Caco-2 (cell line): ENCODE results near the gene RBM17. TPM values are rescaled to one million over a fixed set of nuclear protein-coding genes. Genes with fewer than 3 reads are reported as not detected.

Source experiments
- BruUV-seq: library from RNA; stranded (reverse); fragments of 400-500 nt; replicated peaks from 2 replicates; lab custom pipeline; 2021; lab: Mats Ljungman, UMichigan
- CTCF ChIA-PET: fragments of 300-600 bp; sonication (Branson Sonifier 250); formaldehyde crosslinking; loops from one replicate; lab custom pipeline; 2022; ENCODE audit warnings: antibody characterized with exemption; lab: Charles Lee
- POLR2A ChIA-PET: fragments of 300-600 bp; sonication (Branson Sonifier 250); formaldehyde crosslinking; loops from one replicate; lab custom pipeline; 2022; ENCODE audit warnings: antibody characterized with exemption; lab: Charles Lee
- DNase-seq, 2 experiments: peaks; one replicate each; pipeline versions ENCODE4 v3.0.0 to v3.0.0-alpha.2; 2020 to 2022
- H3K27me3 ChIP-seq: replicated peaks from 2 replicates; pipeline ENCODE4 v1.6.0; 2011; ENCODE audit warnings: low read length; ENCODE audit not compliant: control insufficient read depth, insufficient read depth
- H3K36me3 ChIP-seq: 2 replicates; pipeline ENCODE4 v1.5.1; 2011; ENCODE audit warnings: low read length; ENCODE audit not compliant: control insufficient read depth, insufficient read depth
- H3K4me1 ChIP-seq: fragments of 250-450 bp; sonication (Bioruptor Pico); 2 replicates; pipeline ENCODE4 v1.5.1; 2020; ENCODE audit warnings: mild to moderate bottlenecking
- H3K4me3 ChIP-seq: 2 replicates; pipeline ENCODE4 v1.5.1; 2011; ENCODE audit warnings: low read depth, mild to moderate bottlenecking, control low read depth, low read length
- H3K9me3 ChIP-seq: fragments of 250-450 bp; sonication (Bioruptor Pico); 2 replicates; pipeline ENCODE4 v1.5.1; 2020; ENCODE audit warnings: mild to moderate bottlenecking, moderate library complexity
- H3K27ac Mint-ChIP-seq: one replicate; pipeline ENCODE4 v1.8.0; 2022; ENCODE audit warnings: mixed read lengths; ENCODE audit not compliant: unreplicated experiment
- H3K27me3 Mint-ChIP-seq: one replicate; pipeline ENCODE4 v1.8.0; 2022; ENCODE audit warnings: mixed read lengths; ENCODE audit not compliant: insufficient read depth, unreplicated experiment
- H3K36me3 Mint-ChIP-seq: one replicate; pipeline ENCODE4 v1.8.0; 2022; ENCODE audit warnings: mild to moderate bottlenecking, mixed read lengths; ENCODE audit not compliant: insufficient read depth, unreplicated experiment
- H3K4me1 Mint-ChIP-seq: one replicate; pipeline ENCODE4 v1.8.0; 2022; ENCODE audit warnings: low read depth, mixed read lengths; ENCODE audit not compliant: unreplicated experiment
- H3K4me3 Mint-ChIP-seq: one replicate; pipeline ENCODE4 v1.8.0; 2022; ENCODE audit warnings: mild to moderate bottlenecking, moderate library complexity, mixed read lengths; ENCODE audit not compliant: unreplicated experiment
- H3K9me3 Mint-ChIP-seq: one replicate; pipeline ENCODE4 v1.8.0; 2022; ENCODE audit warnings: mixed read lengths; ENCODE audit not compliant: unreplicated experiment
- intact Hi-C: fragments of 100-400 bp; cut with micrococcal nuclease; formaldehyde crosslinking; loops from one replicate; pipeline ENCODE4 v1.10.0; 2022; ENCODE audit not compliant: unreplicated experiment
- total RNA-seq: library from RNA; stranded (reverse); gene quantifications from 2 replicates; pipeline ENCODE4 v1.2.3, GENCODE V29; 2022
- TF ChIP-seq, protein P1 (sequence below), 2 experiments: fragments of 200-600 bp in 1 of 2; IDR thresholded peaks; 1 replicate in 1 of 2; 2 replicates in 1 of 2; pipeline versions ENCODE4 v1.5.1 to v1.8.0; 2011 to 2022; ENCODE audit warnings: antibody characterized with exemption in 1 of 2, control low read depth in 1 of 2, inconsistent platforms in 1 of 2, low read depth in 1 of 2, low read length in 1 of 2, mild to moderate bottlenecking in 1 of 2, moderate library complexity in 1 of 2; ENCODE audit not compliant: insufficient read depth in 1 of 2, severe bottlenecking in 1 of 2, unreplicated experiment in 1 of 2

RBM17 gene
- total RNA-seq, 1 experiment from 2014 or later = 290 TPM

GRCh38 chr10:6044060-6044459 lies 44.8 kb upstream of the RBM17 start:
- Histone ChIP-seq H3K4me3 (no peak overlapping the region), H3K27me3 (no peaks in the 10 kb centered on the region), H3K9me3 (no peaks in the 10 kb centered on the region), H3K36me3 (no peaks in the 10 kb centered on the region), H3K4me1 (no peaks in the 10 kb centered on the region)
- CTCF ChIA-PET = no interaction called here
- Mint-ChIP-seq H3K36me3 (no peaks in the 10 kb centered on the region), H3K27ac (no peak overlapping the region), H3K9me3 (no peaks in the 10 kb centered on the region), H3K4me1 (no peaks in the 10 kb centered on the region), H3K4me3 (no peak overlapping the region), H3K27me3 (peaks cover 34% of the 10 kb centered on the region)
- BruUV-seq = no TSS peak
- TF ChIP-seq, protein P1, sequence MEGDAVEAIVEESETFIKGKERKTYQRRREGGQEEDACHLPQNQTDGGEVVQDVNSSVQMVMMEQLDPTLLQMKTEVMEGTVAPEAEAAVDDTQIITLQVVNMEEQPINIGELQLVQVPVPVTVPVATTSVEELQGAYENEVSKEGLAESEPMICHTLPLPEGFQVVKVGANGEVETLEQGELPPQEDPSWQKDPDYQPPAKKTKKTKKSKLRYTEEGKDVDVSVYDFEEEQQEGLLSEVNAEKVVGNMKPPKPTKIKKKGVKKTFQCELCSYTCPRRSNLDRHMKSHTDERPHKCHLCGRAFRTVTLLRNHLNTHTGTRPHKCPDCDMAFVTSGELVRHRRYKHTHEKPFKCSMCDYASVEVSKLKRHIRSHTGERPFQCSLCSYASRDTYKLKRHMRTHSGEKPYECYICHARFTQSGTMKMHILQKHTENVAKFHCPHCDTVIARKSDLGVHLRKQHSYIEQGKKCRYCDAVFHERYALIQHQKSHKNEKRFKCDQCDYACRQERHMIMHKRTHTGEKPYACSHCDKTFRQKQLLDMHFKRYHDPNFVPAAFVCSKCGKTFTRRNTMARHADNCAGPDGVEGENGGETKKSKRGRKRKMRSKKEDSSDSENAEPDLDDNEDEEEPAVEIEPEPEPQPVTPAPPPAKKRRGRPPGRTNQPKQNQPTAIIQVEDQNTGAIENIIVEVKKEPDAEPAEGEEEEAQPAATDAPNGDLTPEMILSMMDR (IDR thresholded peaks at IDR 0.05; ENCODE audit: insufficient read depth in 1 of 2, low read depth in 1 of 2, low read length in 1 of 2, severe bottlenecking in 1 of 2, unreplicated experiment in 1 of 2) = no peak
- POLR2A ChIA-PET = no interaction called here
- DNase-seq = no peak
- intact Hi-C loops = no loop called here

GRCh38 chr10:6044751-6045313 lies 44.0 kb upstream of the RBM17 start:
- H3K4me3 Mint-ChIP-seq = no peak overlapping the region
- CTCF ChIA-PET = no interaction called here
- Histone ChIP-seq H3K9me3 (no peaks in the 10 kb centered on the region), H3K4me3 (no peak overlapping the region), H3K36me3 (no peaks in the 10 kb centered on the region), H3K27me3 (no peaks in the 10 kb centered on the region), H3K4me1 (no peaks in the 10 kb centered on the region)
- no peaks in the 10 kb centered on the region for H3K36me3 Mint-ChIP-seq
- BruUV-seq = no TSS peak
- H3K27me3 Mint-ChIP-seq = peaks cover 32% of the 10 kb centered on the region
- peaks cover 5% of the 10 kb centered on the region for H3K4me1 Mint-ChIP-seq
- H3K9me3 Mint-ChIP-seq = no peaks in the 10 kb centered on the region
- POLR2A ChIA-PET = no interaction called here
- DNase-seq = no peak
- intact Hi-C loops = no loop called here
- TF ChIP-seq, protein P1 (IDR thresholded peaks at IDR 0.05; ENCODE audit: insufficient read depth in 1 of 2, low read depth in 1 of 2, low read length in 1 of 2, severe bottlenecking in 1 of 2, unreplicated experiment in 1 of 2) = no peak
- H3K27ac Mint-ChIP-seq = no peak overlapping the region

DNA sequence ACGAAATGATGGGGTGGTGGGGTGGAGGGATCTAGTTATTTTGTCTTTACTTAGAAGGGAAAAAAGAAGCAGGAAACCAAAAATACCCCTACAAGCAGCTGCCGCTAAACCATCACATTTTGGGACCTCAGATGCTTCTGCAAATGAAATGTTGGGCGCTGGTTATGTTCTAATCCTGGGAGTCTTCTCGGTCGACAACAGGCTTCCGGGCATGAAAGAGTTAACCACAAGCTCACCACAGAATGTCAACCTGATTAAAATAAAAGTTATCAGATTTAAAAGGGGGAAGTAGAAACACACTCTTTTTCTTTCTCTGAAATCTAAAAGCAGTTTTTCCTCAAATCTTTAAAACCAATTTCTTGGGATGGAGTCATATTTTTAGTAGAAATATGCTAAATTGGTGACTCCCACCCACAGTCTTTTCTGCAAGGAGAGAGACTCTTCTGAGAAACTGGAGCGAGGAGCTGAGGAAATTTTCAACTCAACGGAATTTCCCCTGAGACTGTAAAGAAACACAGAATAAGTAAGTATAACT lies 43.5 kb upstream of the RBM17 start:
- H3K27me3 ChIP-seq = 0 out of 2 replicates have a peak, but pooled peaks cover 1% of the 10 kb centered on the region
- Mint-ChIP-seq H3K9me3 (no peaks in the 10 kb centered on the region), H3K27me3 (peaks cover 31% of the 10 kb centered on the region), H3K36me3 (no peaks in the 10 kb centered on the region), H3K27ac (no peak overlapping the region), H3K4me1 (peaks cover 7% of the 10 kb centered on the region), H3K4me3 (no peak overlapping the region)
- intact Hi-C loops = no loop called here
- no peak for DNase-seq
- CTCF ChIA-PET = no interaction called here
- BruUV-seq = no TSS peak
- TF ChIP-seq, protein P1 (IDR thresholded peaks at IDR 0.05; ENCODE audit: insufficient read depth in 1 of 2, low read depth in 1 of 2, low read length in 1 of 2, severe bottlenecking in 1 of 2, unreplicated experiment in 1 of 2) = no peak
- no peaks in the 10 kb centered on the region for H3K36me3 ChIP-seq
- no peaks in the 10 kb centered on the region for H3K4me1 ChIP-seq
- POLR2A ChIA-PET = no interaction called here
- no peaks in the 10 kb centered on the region for H3K9me3 ChIP-seq
- H3K4me3 ChIP-seq = no peak overlapping the region
